SK-N-SH (cell line): Measurements from ENCODE around the gene CNTNAP2. TPM values are rescaled to one million over a fixed set of nuclear protein-coding genes. Genes with fewer than 3 reads are reported as not detected.

Experiments
- CTCF ChIA-PET: fragments of 300-600, 350-600 bp; formaldehyde crosslinking; extraction: SDS; loops from one replicate; lab custom pipeline; 2021; lab: Yijun Ruan, JAX
- POLR2A ChIA-PET: fragments of 350-600 bp; sonication (Branson Sonifier 250); formaldehyde crosslinking; extraction: SDS; loops from one replicate; lab custom pipeline; 2020; ENCODE audit warnings: antibody characterized with exemption, inconsistent platforms; lab: Yijun Ruan, JAX
- DNase-seq: peaks from one replicate; pipeline ENCODE4 v3.0.0; 2012
- H2AFZ ChIP-seq: fragments of 200-600 bp; sonication (generic); 2 replicates; pipeline ENCODE4 v1.8.1; 2016; ENCODE audit warnings: antibody characterized with exemption, mild to moderate bottlenecking, low read depth
- H3F3A ChIP-seq: fragments of 200-600 bp; sonication (generic); replicated peaks from 2 replicates; pipeline ENCODE3; 2016; ENCODE audit warnings: antibody characterized with exemption, mild to moderate bottlenecking; ENCODE audit not compliant: insufficient read depth
- H3K27ac ChIP-seq, 2 experiments: fragments of 200-500 bp in 1 of 2; fragments of 200-600 bp in 1 of 2; sonication (Bioruptor generic) in 1 of 2; sonication (generic), shearing (Covaris generic) in 1 of 2; 2 replicates each; pipeline versions ENCODE4 v1.5.1 to v1.6.1; 2014 to 2016; ENCODE audit warnings: low read depth in 2 of 2, inconsistent platforms in 1 of 2, low read length in 1 of 2, mild to moderate bottlenecking in 1 of 2, mixed read lengths in 1 of 2
- H3K27me3 ChIP-seq: fragments of 200-600 bp; sonication (generic), shearing (Covaris generic); 2 replicates; pipeline ENCODE4 v1.6.1; 2016; ENCODE audit warnings: mixed run types; ENCODE audit not compliant: insufficient read depth
- H3K36me3 ChIP-seq, 2 experiments: fragments of 200-500 bp in 1 of 2; fragments of 200-600 bp in 1 of 2; sonication (Bioruptor generic) in 1 of 2; sonication (generic) in 1 of 2; replicated peaks in 1 of 2; 2 replicates each; pipeline versions ENCODE3 to v1.5.1; 2014 to 2016; ENCODE audit warnings: low read length in 1 of 2, mild to moderate bottlenecking in 1 of 2; ENCODE audit not compliant: insufficient read depth in 2 of 2, control insufficient read depth in 1 of 2
- H3K4me1 ChIP-seq, 2 experiments: fragments of 200-500 bp in 1 of 2; fragments of 200-600 bp in 1 of 2; sonication (Bioruptor generic) in 1 of 2; sonication (generic), shearing (Covaris generic) in 1 of 2; 2 replicates each; pipeline versions ENCODE4 v1.5.1 to v1.6.1; 2014 to 2016; ENCODE audit warnings: low read depth in 1 of 2, low read length in 1 of 2, mixed run types in 1 of 2; ENCODE audit not compliant: insufficient read depth in 2 of 2, control insufficient read depth in 1 of 2
- H3K4me2 ChIP-seq: fragments of 200-600 bp; sonication (generic), shearing (Covaris generic); 2 replicates; pipeline ENCODE4 v1.6.1; 2017; ENCODE audit warnings: mixed run types
- H3K4me3 ChIP-seq, 2 experiments: fragments of 200-500 bp in 1 of 2; fragments of 200-600 bp in 1 of 2; sonication (Bioruptor generic) in 1 of 2; sonication (generic), shearing (Covaris generic) in 1 of 2; 2 replicates each; pipeline versions ENCODE4 v1.5.1 to v1.8.1; 2014 to 2016; ENCODE audit warnings: low read depth in 2 of 2, inconsistent platforms in 1 of 2, low read length in 1 of 2, mild to moderate bottlenecking in 1 of 2, mixed read lengths in 1 of 2, moderate library complexity in 1 of 2
- H3K79me2 ChIP-seq: fragments of 200-600 bp; sonication (generic); 2 replicates; pipeline ENCODE4 v1.8.1; 2017; ENCODE audit warnings: mild to moderate bottlenecking; ENCODE audit not compliant: insufficient read depth
- H3K9ac ChIP-seq: fragments of 200-600 bp; sonication (generic); 2 replicates; pipeline ENCODE4 v1.6.1; 2017; ENCODE audit warnings: mixed run types
- H3K9me2 ChIP-seq: fragments of 200-600 bp; sonication (generic); 2 replicates; pipeline ENCODE4 v1.6.1; 2017; ENCODE audit warnings: mixed run types
- H3K9me3 ChIP-seq: fragments of 200-600 bp; sonication (generic); 2 replicates; pipeline ENCODE4 v1.6.1; 2017; ENCODE audit warnings: mixed run types, mild to moderate bottlenecking, moderate library complexity
- H4K20me1 ChIP-seq: fragments of 200-600 bp; sonication (generic); 2 replicates; pipeline ENCODE4 v1.6.1; 2017; ENCODE audit warnings: mild to moderate bottlenecking, mixed run types; ENCODE audit not compliant: insufficient read depth
- EZH2phosphoT487 ChIP-seq: fragments of 200-600 bp; sonication (generic); IDR thresholded peaks from 2 replicates; pipeline ENCODE4 v1.6.1; 2017; ENCODE audit warnings: low read depth, mixed run types, mild to moderate bottlenecking, antibody characterized with exemption, moderate library complexity, borderline replicate concordance
- GABPA ChIP-seq: IDR thresholded peaks from 2 replicates; pipeline ENCODE4 v1.4.0; 2012; ENCODE audit warnings: low read depth, mild to moderate bottlenecking
- MXI1 ChIP-seq: IDR thresholded peaks from 2 replicates; pipeline ENCODE4 v1.6.1; 2012; ENCODE audit warnings: mild to moderate bottlenecking, low read depth, low read length, improper control_type of control experiment
- RXRA ChIP-seq: IDR thresholded peaks from 2 replicates; pipeline ENCODE4 v1.4.0; 2012; ENCODE audit warnings: low read depth, mild to moderate bottlenecking, borderline replicate concordance
- TAF1 ChIP-seq: IDR thresholded peaks from 2 replicates; pipeline ENCODE4 v1.6.1; 2012; ENCODE audit warnings: low read depth, mild to moderate bottlenecking, low read length, moderate library complexity, borderline replicate concordance
- WGBS: methylation state at CpG from one replicate; pipeline ENCODE4 v1.1.6; 2017; ENCODE audit warnings: low lambda C conversion rate; 5-methylcytosine and 5-hydroxymethylcytosine counted together
- polyA plus RNA-seq, 3 experiments: library from polyadenylated mRNA; depleted of rRNA; stranded (reverse); fragments of >200 nt; gene quantifications; 2 replicates each; pipeline ENCODE4 v1.2.3, GENCODE V29; 2012
- TF ChIP-seq, protein P1 (sequence below): IDR thresholded peaks from 2 replicates; pipeline ENCODE4 v1.4.0; 2012; ENCODE audit warnings: low read depth
- TF ChIP-seq, protein P2 (sequence below): fragments of 150-350 bp; IDR thresholded peaks from 2 replicates; pipeline ENCODE4 v1.6.1; 2016; ENCODE audit warnings: mild to moderate bottlenecking, low read depth, low read length
- TF ChIP-seq, protein P3 (sequence below): IDR thresholded peaks from 2 replicates; pipeline ENCODE4 v1.4.0; 2012; ENCODE audit warnings: low read depth, borderline replicate concordance
- TF ChIP-seq, protein P4 (sequence below): fragments of 150-350 bp; IDR thresholded peaks from 2 replicates; pipeline ENCODE4 v1.6.1; 2017; ENCODE audit warnings: antibody characterized with exemption, low read length, low read depth, borderline replicate concordance
- TF ChIP-seq, protein P5 (sequence below): IDR thresholded peaks from 2 replicates; pipeline ENCODE4; 2012

The CNTNAP2 gene
- polyA plus RNA-seq, 1 of the 3 experiments (the other 2 are of a cell fraction): 3.4 TPM

DNA sequence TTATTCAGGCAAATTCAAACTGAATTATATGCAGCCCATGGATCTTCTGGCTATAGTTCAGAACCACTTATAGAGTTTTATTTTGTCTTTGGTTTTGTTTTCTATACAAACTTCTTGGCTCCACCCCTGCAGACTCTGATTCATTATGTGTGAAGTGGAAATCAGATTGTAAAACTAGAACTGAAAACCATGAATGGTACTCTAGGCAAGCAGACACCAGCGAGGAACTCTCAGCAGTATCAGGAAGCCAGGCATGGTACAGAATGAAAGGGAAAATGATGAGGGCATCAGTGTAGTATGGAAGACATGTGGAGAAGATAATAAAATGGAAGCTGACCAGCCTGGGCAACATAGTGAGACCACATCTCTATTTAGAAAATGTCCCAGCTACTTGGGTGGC is 1447.1 kb downstream of the CNTNAP2 start:
- H3K4me2 ChIP-seq: no peak overlapping the region
- H4K20me1 ChIP-seq: no peaks in the 10 kb centered on the region
- H3K9ac ChIP-seq: no peak overlapping the region
- H3F3A ChIP-seq: peaks cover 7% of the 10 kb centered on the region
- H3K36me3 ChIP-seq: no peaks in the 10 kb centered on the region
- no peak for DNase-seq
- H3K4me1 ChIP-seq: no peaks in the 10 kb centered on the region; a peak in 1 of 4 replicates
- H3K27me3 ChIP-seq: no peaks in the 10 kb centered on the region
- no peaks in the 10 kb centered on the region for H3K9me3 ChIP-seq
- CTCF ChIA-PET: interaction anchor here (1.5 kb wide), 1 partner anchor 12 kb away, joined by 8 read pairs; no protein-coding TSS in a partner anchor
- TF ChIP-seq, protein P1, sequence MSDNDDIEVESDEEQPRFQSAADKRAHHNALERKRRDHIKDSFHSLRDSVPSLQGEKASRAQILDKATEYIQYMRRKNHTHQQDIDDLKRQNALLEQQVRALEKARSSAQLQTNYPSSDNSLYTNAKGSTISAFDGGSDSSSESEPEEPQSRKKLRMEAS: no peak
- TF ChIP-seq, protein P2, sequence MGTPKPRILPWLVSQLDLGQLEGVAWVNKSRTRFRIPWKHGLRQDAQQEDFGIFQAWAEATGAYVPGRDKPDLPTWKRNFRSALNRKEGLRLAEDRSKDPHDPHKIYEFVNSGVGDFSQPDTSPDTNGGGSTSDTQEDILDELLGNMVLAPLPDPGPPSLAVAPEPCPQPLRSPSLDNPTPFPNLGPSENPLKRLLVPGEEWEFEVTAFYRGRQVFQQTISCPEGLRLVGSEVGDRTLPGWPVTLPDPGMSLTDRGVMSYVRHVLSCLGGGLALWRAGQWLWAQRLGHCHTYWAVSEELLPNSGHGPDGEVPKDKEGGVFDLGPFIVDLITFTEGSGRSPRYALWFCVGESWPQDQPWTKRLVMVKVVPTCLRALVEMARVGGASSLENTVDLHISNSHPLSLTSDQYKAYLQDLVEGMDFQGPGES: no peak
- TF ChIP-seq MXI1: no peak
- TF ChIP-seq, protein P3, sequence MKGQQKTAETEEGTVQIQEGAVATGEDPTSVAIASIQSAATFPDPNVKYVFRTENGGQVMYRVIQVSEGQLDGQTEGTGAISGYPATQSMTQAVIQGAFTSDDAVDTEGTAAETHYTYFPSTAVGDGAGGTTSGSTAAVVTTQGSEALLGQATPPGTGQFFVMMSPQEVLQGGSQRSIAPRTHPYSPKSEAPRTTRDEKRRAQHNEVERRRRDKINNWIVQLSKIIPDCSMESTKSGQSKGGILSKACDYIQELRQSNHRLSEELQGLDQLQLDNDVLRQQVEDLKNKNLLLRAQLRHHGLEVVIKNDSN: no peak
- TF ChIP-seq TAF1: no peak
- TF ChIP-seq EZH2phosphoT487: no peak
- POLR2A ChIA-PET: no interaction called here
- 73% methylated on average over 1 of the region's 1 CpG for WGBS
- H3K4me3 ChIP-seq: no peak overlapping the region
- H2AFZ ChIP-seq: no peak overlapping the region
- no peaks in the 10 kb centered on the region for H3K9me2 ChIP-seq
- no peaks in the 10 kb centered on the region for H3K79me2 ChIP-seq
- H3K27ac ChIP-seq: no peak overlapping the region

DNA sequence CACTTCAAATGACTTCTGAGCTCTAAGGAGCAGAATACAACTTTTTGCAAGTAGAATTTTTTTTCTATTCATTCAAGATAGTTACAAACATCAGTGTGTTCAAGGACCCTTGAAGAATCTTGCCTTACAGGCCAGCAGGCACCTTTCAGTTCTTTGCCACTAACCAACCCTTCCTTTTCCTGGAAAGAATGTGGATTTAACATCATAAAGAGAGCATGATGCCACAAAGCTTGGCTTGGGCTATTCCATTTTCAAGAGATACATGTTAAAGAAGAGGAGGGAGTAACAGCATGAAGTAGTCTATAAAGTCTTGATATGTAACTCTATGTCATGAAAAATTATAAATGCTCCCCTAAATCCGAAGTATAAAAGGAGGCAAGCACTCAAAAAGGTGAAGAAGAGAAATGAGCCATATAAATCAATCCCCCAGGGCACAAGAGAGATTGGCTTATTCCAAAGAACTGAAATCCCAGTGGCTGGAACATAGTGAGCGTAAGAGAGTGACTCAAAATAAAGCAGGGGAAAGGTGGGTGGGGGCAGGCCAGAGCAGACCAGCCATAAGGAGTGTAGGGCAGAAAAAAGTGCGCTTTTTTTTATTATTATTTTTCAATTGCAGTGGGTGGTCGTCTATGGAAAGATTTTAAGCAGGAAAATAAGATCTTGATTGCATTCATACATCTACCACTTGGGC is 1448.3 kb downstream of the CNTNAP2 start:
- WGBS: 70% methylated on average over 4 of the region's 4 CpGs
- ChIA-PET CTCF (interaction anchor here (1.0 to 1.5 kb wide), 2 partner anchors 13 to 94 kb away, joined by 3 to 8 read pairs; no protein-coding TSS in a partner anchor), POLR2A (no interaction called here)

More for the DNA sequence above, 1448.3 kb downstream of the CNTNAP2 start:
- Histone ChIP-seq H3K36me3 (no peaks in the 10 kb centered on the region), H3F3A (peaks cover 7% of the 10 kb centered on the region), H3K9me2 (no peaks in the 10 kb centered on the region), H3K9me3 (no peaks in the 10 kb centered on the region), H3K4me1 (no peaks in the 10 kb centered on the region; a peak in 1 of 4 replicates), H4K20me1 (no peaks in the 10 kb centered on the region), H3K27me3 (no peaks in the 10 kb centered on the region), H3K4me3 (no peak overlapping the region), H3K9ac (no peak overlapping the region), H3K79me2 (no peaks in the 10 kb centered on the region), H3K4me2 (no peak overlapping the region), H3K27ac (no peak overlapping the region), H2AFZ (no peak overlapping the region)
- TF ChIP-seq TAF1 (no peak), EZH2phosphoT487 (no peak), RXRA (no peak), GABPA (no peak)
- TF ChIP-seq, protein P4, sequence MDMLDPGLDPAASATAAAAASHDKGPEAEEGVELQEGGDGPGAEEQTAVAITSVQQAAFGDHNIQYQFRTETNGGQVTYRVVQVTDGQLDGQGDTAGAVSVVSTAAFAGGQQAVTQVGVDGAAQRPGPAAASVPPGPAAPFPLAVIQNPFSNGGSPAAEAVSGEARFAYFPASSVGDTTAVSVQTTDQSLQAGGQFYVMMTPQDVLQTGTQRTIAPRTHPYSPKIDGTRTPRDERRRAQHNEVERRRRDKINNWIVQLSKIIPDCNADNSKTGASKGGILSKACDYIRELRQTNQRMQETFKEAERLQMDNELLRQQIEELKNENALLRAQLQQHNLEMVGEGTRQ: no peak
- TF ChIP-seq, protein P5, sequence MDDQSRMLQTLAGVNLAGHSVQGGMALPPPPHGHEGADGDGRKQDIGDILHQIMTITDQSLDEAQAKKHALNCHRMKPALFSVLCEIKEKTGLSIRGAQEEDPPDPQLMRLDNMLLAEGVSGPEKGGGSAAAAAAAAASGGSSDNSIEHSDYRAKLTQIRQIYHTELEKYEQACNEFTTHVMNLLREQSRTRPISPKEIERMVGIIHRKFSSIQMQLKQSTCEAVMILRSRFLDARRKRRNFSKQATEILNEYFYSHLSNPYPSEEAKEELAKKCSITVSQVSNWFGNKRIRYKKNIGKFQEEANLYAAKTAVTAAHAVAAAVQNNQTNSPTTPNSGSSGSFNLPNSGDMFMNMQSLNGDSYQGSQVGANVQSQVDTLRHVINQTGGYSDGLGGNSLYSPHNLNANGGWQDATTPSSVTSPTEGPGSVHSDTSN: no peak
- no peak for DNase-seq
